ENCODE data around the gene FRMD4A. TPM values are rescaled to one million over a fixed set of nuclear protein-coding genes. Genes with fewer than 3 reads are reported as not detected.
"Not testable (repeated sequence)": the region's sequence is repeated elsewhere in the genome, so short reads cannot be mapped to it uniquely, and the experiment has no call there.

FRMD4A gene
- total RNA-seq, 1 experiment from 2014 or later, result 60.8 TPM

DNA sequence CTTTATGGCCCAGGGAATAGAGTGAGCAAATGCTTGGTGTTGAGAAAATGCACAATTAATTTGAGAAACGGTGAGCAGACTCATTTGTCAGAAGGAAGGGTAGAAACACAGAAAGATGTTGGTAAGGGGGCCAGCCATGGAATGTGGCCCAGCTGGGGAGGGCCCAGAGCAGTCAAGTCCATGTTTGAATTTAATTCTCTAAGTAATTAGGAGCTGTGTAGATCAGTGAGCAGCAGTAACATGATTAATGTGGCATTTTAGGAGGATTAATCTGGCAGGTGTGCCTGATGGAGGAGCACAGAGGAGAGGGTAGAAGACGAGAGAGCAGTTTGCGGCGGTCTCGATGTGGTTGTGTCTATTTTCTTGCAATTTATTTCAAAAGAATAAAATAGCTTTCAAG lies 218.7 kb downstream of the FRMD4A start:
- DNase-seq (ENCODE audit: low read depth), result no peak

DNA sequence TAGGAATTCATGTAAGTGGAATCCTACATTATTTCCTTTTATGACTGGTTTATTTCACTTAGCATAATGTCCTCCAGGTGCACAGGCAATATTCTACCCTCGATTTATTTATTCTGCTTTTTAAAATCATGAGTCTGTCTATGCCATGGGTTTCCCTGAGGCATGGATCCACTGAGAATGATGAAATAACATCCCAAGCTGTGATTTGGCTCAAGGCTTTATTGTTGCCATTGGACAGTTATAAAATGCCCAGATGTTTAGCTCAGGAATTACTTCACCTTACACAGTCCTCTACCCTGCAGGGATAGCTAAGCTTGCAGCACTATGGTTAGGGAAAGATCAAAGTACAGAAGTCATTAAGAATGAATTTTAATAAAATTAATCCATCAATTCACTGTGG lies 219.5 kb downstream of the FRMD4A start:
- DNase-seq (ENCODE audit: low read depth), result no peak

DNA sequence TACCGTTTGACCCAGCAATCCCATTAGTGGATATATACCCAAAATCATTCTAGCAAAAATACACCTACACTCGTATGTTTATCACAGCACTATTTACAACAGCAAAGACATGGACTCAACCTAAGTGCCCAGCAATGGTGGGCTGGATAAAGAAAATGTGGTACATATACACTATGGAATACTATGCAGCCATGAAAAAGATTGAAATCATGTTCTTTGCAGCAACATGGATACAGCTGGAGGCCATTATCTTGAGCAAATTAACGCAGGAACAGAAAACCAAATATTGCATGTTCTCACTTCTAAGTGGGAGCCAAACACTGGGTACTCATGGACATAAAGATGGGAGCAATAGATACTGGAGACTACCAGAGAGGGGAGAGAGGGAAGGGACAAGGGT lies 223.9 kb downstream of the FRMD4A start:
- no peak for DNase-seq (ENCODE audit: low read depth)

DNA sequence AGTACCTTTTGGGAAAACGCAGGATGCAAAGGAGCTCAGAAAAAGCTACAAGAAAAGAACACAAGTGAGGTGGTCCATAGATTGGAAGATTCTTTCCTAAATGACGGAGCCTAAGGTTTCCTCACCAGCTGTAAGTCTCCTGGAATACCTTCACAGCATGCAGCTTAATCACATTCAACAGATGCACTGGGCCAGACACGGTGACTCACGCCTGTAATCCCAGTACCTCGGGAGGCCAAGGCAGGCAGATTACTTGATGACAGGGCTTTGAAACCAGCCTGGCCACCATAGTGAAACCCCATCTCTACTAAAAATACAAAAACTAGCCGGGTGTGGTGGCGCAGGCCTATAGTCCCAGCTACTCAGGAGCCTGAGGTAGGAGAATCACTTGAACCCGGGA lies 228.7 kb downstream of the FRMD4A start:
- peak; percentile 58 for DNase-seq (ENCODE audit: low read depth)

DNA sequence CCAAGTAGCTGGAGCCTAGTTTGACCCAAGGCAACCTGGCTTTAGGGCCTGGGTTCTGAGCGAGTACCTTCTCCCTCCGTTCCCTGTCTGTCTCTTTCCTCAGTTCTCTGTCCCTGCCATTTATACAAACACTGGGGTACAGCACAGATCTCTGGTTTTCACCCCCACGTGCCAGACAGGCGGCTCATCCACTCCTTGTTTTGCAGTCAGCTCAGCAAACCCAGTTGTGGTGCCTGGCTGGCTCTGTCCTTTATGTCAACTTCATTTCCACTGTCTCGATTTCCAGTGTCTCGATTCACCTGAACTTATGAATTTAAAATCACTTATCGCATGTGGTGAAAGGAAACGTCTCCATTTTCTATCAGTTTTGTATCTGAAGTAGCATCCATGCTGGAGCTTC lies 230.8 kb downstream of the FRMD4A start:
- DNase-seq (ENCODE audit: low read depth), result no peak

DNA sequence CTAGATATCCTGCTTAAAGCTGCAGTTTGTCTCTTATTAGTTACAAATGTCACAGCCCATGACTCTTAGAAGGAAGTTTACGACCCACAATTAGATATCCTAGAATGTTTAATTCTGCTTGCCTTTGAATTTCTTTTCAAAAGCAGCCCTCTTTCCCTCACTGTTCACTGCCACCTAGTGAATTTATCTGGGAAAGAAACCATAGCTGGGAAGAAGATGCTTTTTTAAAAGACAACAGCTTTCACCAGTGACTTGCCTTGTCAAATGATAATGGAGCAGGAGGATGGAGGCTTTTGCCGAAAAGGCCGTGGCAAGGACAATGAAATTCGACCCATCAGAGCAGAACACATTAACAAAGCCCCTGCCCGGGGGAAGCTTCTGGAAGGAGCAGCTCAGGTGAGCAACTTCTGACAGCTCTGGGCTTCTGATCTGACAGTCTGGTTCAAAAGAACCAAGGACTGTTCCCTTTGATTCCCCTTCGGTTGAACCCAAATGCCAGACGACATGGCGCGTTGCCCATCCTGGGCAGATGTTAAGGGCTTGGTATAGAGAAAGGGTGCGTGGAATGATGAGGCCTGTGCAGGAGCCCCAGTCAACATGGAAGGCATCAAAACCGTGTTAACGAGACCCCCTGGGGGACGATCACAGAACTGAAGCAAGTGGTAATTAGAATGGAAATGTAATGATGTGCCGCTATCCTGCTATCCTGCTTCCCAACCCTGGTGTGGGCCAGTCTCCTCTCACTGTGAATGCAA lies 236.8 kb downstream of the FRMD4A start:
- DNase-seq (ENCODE audit: low read depth), result peak; percentile 54

DNA sequence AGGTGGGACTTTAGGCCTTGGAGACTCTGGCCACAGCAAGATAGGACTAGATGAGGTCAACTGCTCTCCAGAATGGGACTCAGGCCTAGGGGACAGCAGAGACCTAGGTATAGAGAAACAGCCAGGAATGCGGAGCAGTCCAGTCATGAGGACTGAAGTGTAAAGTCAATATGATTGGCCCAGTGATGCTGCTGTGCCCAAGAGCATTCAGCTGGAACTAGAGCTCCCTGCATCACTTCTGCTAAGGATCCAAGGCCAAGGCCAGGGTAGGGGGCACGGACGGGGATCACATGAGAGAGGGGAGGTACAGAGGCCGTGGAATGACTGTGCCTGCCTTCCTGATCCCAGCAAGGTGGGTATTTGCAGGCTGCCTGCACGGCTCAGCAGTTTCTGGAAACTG lies 237.9 kb downstream of the FRMD4A start:
- no peak for DNase-seq (ENCODE audit: low read depth)

DNA sequence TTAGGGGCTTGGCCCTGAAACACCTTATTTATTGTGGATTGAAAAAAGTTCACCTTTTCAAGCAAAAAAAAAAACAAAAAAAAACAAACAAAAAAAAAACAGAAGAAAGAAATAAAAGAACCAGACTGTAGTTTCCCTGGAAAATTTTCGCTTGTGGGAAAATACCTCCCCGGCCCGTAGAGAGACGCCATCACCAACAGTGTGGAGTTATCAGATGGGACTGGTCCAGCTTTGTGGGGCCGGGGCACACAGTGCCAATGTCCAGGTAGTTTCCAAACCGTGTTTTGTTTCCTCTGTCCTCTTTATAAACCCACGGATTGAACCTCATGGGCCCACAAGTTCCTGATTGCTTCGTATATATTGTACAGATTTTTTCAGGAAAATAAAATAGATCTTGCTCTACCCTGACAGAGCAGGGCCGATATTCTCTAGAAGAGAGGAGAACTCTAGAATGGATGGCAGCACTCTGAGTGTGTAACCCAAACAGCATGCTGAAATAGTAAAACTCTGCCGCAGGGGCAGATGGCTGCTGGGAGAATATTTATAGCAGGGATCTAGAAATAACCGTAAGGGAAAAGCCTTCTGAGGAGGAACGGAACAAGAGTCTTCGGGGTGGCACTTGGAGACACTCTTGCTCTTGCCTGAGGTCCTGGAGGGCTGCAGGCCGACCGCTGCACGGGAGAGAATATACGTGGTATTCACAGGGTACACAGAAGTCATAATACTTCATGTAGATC lies 241.0 kb downstream of the FRMD4A start:
- no peak for DNase-seq (ENCODE audit: low read depth)

DNA sequence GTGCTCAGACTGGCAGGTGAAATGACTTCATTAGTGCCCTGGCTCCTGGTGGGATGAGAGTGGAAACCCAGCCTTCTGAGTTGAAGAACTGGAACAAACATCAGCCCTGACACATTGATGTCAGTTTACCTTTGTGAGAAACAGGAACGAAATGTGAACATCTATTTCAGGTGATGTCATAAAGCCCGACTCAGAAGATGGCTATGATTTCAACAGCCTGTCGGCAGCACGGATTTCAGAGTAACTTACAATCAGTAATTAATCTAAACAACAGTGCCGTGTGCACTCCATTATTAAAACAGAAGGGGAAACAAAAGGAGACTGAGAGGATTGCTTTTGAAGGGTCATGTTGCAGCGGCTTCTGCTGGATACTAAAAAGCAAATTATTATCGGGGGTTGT lies 243.2 kb downstream of the FRMD4A start:
- no peak for DNase-seq (ENCODE audit: low read depth)

DNA sequence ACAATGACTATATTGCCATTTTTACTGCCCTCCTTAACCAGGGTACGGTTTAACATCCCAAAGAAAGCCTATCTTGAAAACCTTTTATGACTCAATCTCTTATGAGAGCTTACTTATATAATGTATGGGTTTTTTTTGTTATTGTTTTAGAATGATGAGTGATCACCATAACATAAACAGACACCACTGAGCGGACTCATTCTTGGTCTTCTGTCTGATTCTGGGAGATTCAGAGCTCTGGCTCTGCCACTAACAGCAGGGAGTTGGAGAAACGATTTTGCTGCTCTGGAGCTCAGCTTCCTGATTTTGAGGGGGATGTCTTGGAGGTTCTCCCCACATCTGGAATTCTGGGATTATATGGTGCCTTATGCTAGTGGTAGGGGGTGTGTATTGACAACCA lies 244.1 kb downstream of the FRMD4A start:
- DNase-seq (ENCODE audit: low read depth), result peak; percentile 7

DNA sequence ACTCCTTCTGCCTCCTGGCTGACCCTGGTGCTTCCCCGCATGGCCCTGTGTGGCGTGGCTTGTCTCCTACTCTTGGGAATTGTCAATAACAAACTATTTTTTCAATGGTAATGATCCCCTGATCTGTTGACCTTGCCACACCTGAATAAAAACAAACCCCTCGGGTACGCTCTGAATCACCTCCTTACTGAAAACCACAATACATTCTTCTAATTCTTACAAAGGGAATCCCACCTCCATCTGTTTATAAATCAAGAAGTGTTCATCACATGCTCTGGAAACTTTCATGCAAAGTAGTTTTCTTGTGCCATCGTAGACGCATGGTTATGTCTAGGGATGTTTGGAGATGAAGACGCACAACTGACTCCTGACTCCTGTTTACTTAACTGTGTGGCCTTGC lies 245.8 kb downstream of the FRMD4A start:
- peak; percentile 70 for DNase-seq (ENCODE audit: low read depth)

DNA sequence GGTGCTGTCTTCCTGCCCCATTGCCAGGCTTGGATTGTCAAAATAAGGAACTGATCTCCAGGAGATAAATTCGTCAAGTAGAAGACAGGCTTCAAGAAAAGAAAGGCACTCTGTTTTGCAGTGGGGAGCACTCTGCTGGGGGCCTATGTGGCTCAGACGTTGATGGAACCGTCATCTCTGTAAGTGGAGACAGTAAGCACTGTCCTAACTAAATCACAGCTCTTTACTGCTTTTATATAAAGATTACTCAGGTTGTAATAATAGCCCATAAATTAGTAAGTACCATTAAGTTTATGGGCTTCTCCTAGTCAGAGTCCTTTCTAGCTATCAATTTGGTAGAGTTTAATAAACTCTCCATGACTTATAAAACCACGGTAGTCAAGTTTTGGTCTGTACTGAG lies 249.9 kb downstream of the FRMD4A start:
- no peak for DNase-seq (ENCODE audit: low read depth)

DNA sequence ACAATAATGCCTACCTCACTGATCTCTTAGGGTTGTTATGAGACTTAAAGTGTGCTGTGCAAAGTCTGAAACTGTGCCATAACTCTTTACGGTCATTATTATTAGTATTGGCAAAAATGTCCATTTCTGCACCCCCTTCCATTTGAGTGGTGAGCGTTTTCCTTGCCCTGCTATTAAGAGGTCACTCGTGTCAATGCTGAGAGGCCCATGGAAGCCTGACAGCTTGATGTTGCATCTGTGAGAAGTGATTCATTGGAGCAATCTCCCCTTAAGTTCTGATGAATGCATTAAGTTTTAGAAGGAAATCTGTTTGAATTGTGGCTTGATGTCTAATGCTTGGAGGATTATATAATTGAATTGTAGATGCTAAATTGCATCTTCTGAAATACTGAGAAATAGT lies 253.3 kb downstream of the FRMD4A start:
- no peak for DNase-seq (ENCODE audit: low read depth)

DNA sequence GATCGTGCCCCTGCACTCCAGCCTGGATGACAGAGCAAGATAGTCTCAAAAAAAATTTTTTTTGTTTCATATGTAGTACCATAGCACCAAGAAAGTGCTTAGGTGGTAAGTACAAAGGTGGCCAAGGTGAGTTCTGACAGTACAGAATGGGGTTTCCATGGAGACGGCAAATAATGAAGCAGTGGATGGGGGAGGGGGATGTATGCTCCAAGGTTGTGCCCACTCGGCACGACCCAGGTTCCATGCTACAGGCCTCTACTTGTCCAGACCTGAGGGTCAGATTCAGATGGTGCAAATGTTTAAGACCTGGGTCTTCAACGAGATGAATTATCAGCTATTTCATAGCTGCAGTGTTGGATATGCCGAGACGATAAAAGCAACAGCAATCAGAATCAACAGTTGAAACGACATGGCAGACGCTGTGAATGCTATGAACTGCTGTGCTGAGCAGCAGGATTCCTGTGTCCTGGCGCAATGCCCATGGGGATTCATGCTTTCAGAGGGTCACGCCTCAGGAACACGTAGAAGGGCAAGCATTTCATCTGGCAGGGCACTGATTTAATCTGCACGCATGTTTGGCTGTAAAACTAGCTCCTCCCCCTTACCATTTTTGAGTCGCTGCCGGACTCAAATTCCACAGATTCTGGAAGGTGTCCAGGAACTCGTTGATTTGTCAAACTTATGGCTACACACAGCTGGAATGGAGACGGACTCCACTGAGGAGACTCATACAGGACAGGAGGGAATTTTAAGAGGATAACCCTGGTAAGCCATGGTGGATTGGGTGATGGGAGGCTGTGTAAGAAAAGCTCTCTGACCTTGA lies 256.5 kb downstream of the FRMD4A start:
- peak; percentile 96 for DNase-seq (ENCODE audit: low read depth)

DNA sequence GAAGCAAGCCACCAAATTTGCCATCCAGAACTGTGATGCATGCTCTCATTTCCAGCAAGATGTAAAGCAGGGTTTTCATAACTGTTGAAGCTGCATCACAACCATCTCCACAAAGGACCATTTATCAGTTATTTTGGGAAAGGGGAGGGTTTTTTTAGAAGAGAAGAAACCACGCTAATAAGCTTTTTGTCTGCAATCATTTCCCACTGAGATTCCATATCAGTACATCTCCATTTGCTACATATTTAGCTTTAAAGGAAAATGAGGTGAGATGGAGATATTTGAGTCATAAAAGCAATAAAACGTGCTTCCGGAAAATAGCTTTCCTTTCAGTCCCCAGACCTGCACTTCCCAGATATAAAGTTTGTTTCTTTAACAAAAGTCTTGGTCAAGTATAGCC lies 258.2 kb downstream of the FRMD4A start:
- no peak for DNase-seq (ENCODE audit: low read depth)

DNA sequence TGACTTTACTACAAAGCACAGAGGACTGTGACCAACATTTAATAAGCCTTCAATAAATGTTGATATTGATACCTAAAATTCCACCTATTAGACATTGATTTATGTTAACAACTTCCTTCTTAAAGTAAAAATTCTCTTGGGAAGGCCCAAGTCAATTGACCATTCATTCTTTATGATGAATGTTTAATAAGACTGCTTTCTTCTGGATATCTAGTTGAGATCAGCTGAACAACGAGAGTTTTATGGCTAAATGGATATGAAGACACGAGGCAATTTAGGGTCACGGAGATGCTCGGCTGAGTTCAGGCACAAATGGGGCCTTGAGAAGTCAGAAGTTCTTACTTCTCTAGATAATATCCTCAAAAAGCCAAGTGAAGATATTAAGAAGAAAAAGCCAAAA lies 258.8 kb downstream of the FRMD4A start:
- DNase-seq (ENCODE audit: low read depth), result no peak

DNA sequence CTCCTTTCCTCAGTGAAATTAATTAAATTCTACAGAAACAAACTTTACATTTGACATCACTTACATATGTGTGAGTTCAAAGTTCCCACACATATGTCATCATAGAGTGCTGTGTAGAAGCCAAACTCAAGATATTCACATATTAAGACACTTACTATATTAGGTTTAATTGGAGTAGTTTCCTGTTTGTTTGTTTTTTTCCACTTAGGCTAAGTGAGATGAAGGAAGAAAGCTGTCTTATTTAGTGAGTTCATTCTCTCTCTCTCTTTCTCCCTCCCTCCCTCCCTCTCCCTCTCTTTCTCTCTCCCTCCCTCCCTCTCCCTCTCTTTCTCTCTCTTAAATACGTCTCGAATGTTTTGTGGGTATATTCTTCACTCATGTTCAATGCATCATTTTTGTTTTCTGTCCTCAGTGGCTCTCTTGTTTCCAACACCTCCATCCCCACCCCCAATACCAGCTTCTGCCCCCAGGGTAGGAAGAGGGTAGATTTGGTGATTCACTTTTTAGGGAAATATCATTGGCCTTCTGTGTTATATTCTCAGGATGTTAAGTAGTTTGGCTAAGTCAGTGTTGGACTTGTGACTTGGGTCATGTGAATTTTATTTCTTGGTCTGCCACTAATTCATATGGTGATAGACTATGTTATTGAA lies 262.0 kb downstream of the FRMD4A start:
- no peak for DNase-seq (ENCODE audit: low read depth)

DNA sequence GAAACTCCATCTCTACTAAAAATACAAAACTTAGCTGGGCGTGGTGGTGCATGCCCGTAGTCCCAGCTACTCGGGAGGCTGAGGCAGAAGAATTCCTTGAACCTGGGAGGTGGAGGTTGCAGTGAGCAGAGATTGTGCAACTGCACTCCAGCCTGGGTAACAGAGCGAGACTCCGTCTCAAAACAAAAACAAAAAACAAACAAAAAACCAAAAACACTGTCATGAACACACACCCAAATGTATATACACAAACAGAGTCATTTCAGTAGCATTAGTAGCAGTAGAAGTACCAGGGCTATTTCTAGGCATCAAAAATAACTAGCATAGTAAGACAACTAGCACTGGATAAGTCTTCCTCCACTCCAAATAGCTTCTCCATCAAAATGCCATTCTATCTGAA lies 263.1 kb downstream of the FRMD4A start:
- DNase-seq (ENCODE audit: low read depth), result not testable (repeated sequence)

DNA sequence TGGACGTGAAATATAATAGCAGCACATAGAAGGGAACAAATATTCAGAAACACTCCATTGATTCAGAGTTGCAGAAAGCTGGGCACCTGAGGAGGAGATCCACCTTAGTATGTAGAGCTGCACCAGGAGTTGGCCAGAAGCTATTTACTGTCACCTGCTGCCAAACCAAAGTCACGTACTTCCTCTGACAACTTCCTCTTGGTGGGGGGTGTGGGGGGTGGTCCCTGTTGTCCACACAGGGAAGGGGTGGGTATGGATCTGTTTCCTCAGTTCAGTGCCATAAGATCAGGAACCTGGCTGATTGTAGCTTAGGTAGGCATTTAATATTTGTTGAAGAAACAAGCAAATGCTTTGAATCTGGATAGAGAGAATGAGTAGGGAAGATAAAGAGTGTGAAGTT lies 264.6 kb downstream of the FRMD4A start:
- no peak for DNase-seq (ENCODE audit: low read depth)

DNA sequence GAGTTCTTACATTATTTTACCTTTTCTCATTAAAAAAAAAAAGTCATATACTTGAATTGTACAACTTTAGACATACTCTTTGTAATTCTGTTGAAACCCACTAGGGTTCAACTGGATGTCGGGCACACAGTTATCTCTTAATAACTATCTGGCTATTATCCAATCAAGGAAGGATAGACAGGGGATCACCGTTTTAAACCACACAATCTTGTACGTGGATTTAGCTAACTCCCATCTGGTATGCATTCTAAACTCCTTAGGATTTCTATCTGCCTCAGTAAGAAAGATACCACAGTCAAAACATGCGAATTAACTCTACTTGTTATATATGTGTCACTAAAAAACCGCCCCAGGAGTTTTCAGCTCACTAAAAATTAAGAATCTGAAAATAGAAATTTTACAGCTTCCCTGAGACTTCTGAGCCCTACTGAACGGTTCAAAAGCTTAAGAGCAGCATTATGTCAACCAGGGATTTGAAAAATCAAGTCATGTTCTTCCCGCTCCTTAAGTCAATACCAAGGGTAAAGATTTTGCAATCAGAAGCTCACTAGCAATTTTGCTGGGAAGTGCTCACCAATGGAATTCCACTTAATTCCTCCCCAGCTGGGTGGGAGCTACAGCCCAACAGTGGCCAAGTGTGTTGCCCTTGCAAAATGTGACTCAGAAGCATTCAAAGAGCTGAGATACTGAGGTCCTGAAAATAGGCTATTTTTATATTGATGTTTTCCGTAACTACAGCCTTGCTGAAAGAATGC lies 267.0 kb downstream of the FRMD4A start:
- DNase-seq (ENCODE audit: low read depth), result peak; percentile 22
